Adipocyte (in vitro differentiated cells): ENCODE measurements around the gene TECPR2.

Source experiments
- DNase-seq: peaks from one replicate; pipeline ENCODE4 v3.0.0-alpha.2; 2015; ENCODE audit warnings: low read depth
- H3K27me3 ChIP-seq: replicated peaks from 2 replicates; pipeline ENCODE4 v1.7.0; 2013; ENCODE audit warnings: mild to moderate bottlenecking, low read length, moderate library complexity; ENCODE audit not compliant: control insufficient read depth, insufficient read depth
- H3K36me3 ChIP-seq: 2 replicates; pipeline ENCODE4 v1.7.0; 2013; ENCODE audit warnings: low read length, mild to moderate bottlenecking, moderate library complexity; ENCODE audit not compliant: control insufficient read depth, insufficient read depth, severe bottlenecking
- H3K4me1 ChIP-seq: 2 replicates; pipeline ENCODE4 v1.7.0; 2013; ENCODE audit warnings: mild to moderate bottlenecking, low read length, moderate library complexity; ENCODE audit not compliant: control insufficient read depth, insufficient read depth
- H3K4me3 ChIP-seq: 2 replicates; pipeline ENCODE4 v1.7.0; 2013; ENCODE audit warnings: mild to moderate bottlenecking, low read length, moderate library complexity
- H3K9ac ChIP-seq: 2 replicates; pipeline ENCODE4 v1.7.0; 2013; ENCODE audit warnings: mild to moderate bottlenecking, low read length, moderate library complexity
- H3K9me3 ChIP-seq: 2 replicates; pipeline ENCODE4 v1.7.0; 2013; ENCODE audit warnings: mild to moderate bottlenecking, low read length, moderate library complexity; ENCODE audit not compliant: control insufficient read depth

The TECPR2 gene

DNA sequence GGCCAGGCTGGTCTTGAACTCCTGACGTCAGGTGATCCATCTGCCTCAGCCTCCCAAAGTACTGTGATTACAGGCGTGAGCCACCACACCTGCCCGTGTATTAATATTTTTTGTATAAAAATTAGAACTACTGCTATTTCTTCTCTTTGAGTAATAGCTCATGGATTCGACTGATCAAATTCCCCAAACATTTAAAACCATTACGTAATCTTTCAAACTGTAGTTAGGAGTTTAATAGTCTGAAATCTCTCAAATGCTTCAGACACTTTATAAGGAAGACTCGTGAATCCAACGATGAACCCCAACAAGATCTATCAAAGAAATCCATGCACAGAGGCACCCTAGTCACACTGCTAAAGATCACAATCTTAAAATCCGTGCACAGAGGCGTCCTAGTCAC lies 16.1 kb downstream of the TECPR2 start:
- no peak for DNase-seq
- peaks cover 24% of the 10 kb centered on the region for H3K36me3 ChIP-seq
- no peak overlapping the region for H3K9ac ChIP-seq
- no peak overlapping the region for H3K4me3 ChIP-seq
- H3K9me3 ChIP-seq, result no peaks in the 10 kb centered on the region
- no peaks in the 10 kb centered on the region for H3K27me3 ChIP-seq
- no peaks in the 10 kb centered on the region for H3K4me1 ChIP-seq

DNA sequence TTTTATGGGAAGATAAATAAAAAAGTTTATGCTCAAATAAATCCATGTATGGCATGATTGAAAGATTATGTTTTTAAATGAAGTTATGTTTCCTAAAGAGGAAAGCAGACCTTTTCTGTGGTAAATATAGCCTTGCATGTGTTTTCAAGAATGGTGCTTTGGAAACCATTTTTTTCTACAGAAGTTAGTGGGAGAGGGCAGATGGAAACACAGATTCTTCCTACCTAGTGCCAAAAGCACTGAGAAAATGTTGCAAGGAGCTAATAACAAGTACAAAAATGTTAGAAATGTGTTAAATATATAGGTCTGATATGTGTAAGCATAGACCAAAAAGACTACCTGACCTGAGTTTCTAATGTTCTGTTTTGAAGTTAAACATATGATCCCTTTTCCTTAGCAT lies 24.3 kb downstream of the TECPR2 start:
- DNase-seq, result no peak
- Histone ChIP-seq H3K4me1 (peaks cover 20% of the 10 kb centered on the region), H3K27me3 (no peaks in the 10 kb centered on the region), H3K9me3 (no peaks in the 10 kb centered on the region), H3K4me3 (no peak overlapping the region), H3K9ac (no peak overlapping the region), H3K36me3 (no peaks in the 10 kb centered on the region)

DNA sequence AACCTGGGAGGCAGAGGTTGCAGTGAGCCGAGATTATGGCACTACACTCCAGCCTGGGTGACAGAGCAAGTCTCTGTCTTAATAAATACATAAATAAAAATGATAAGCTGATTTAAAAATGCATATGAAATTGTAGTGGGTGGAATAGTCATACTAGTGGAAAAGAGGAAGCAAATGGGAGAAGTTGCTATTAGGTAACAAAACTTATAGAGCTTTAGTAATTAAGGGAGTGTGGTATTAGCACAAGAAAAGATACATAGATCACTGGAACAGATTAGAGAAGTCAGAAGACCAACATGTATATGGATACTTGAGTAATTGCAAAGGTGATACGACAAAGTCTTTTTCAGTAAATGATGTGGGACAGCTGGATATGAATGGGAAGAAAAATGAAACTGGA lies 26.5 kb downstream of the TECPR2 start:
- Histone ChIP-seq H3K27me3 (no peaks in the 10 kb centered on the region), H3K9ac (peak overlapping the region; percentile 51), H3K9me3 (no peaks in the 10 kb centered on the region), H3K4me1 (peaks cover 20% of the 10 kb centered on the region), H3K36me3 (no peaks in the 10 kb centered on the region), H3K4me3 (no peak overlapping the region)
- DNase-seq, result no peak

DNA sequence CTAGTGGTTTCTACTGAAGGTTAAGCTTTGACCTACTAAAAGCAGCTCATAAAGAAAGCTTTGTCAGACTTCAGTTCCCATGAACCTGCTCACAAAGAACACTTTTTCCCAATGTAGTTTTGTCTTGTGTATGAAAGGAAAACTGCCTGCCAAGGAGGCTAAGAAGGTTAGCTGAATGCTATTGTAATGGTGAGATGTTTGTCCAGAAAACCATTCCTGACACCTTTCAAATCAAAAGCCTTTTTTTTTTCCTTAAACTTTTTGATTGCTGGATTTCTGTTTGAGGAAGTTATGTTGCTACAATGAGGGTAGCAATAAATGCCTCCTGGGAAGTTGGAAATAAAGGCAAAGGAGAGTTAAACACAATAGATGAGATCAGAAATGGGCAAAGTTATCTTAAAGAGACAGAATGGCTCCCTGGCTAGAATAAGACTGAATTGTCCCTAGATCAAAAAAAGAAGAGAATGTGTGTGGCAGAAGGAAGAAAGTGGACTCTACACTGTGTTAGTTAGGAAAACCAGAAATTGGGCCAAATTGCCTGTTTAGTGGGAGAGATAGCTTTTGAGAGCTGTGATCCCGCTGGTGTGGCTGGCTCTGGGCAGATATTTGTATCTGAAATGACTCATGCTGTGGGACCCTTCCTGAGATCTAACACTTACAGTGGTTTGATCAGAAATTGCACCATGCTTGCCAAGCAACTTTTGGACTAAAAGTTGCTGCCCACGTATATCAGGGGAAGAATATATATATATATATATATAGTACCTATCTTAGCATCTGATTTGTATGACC lies 27.5 kb downstream of the TECPR2 start:
- Histone ChIP-seq H3K27me3 (no peaks in the 10 kb centered on the region), H3K9ac (peak overlapping the region; percentile 48), H3K4me1 (peaks cover 20% of the 10 kb centered on the region), H3K9me3 (no peaks in the 10 kb centered on the region), H3K4me3 (no peak overlapping the region), H3K36me3 (peaks cover 3% of the 10 kb centered on the region)
- peak; percentile 18 for DNase-seq

DNA sequence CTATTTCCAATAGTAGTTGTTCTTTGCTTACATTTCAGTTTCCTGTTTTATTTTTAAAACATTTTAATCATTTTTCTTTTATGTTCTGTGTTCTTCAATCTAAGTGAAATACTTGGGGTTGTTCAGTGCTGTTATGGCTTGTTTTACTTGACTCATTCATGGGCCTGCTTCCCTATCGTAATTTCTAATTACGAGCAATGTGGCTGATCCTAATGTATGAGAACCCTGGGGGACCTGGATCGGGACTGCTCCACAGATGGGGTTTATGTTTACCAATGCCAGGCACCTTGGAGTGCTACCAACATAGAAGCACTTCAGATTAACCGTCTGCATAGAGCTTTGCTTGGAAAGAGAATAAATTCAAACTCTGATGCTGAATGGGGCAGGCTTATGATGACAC lies 29.8 kb downstream of the TECPR2 start:
- no peak for DNase-seq
- Histone ChIP-seq H3K36me3 (peaks cover 4% of the 10 kb centered on the region), H3K9ac (no peak overlapping the region), H3K4me3 (no peak overlapping the region), H3K27me3 (no peaks in the 10 kb centered on the region), H3K4me1 (peaks cover 20% of the 10 kb centered on the region), H3K9me3 (no peaks in the 10 kb centered on the region)

DNA sequence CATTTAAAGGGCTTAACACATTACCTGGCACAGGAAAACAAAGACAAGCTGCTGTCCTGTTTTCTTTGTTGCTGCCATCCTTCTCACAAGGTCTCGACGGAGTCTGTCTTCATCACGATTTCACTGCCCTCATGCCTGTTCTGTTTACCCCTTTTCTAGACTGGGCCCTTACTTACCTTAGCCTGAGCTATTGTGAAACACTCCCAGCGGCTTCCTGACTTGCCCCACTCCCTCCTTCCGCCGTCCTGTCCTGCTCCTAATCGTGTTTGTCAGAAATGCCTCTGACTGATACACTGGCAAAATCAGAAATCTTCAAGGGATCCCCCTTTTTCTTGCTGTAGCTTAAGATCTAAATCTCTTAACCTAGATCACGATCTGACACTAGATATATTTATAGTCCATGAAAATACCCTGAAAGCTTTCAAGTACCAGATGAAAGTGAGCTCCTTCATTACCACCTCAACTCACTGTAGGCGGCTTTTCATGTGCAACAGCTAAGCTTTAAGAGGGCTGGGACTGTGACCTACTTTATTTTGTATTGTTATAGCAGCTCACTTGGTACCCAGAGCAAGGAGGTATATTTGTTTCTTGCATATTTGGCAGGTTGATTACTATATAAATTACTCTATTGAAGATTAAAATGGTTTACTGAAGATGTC lies 32.1 kb downstream of the TECPR2 start:
- Histone ChIP-seq H3K27me3 (no peaks in the 10 kb centered on the region), H3K9ac (no peak overlapping the region)

DNA sequence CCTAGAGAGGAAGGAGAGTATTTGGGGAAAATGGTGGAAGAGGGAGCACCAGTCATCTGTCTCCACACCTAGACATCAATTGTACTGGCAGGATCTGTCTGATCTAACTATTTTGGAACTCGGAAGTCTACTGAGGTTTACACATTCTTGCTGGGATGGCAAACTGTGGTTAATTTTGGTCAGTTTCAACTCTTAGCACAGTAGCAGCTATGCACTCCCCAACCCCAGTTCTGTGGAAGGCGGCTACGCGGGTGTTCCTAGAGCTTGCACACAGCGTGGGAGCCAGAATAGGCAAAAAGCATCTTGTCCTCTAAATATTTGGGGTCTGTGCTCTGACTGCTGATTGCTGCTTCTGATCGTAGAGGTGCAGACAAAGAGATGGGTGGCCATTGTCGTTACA lies 33.8 kb downstream of the TECPR2 start:
- Histone ChIP-seq H3K9me3 (peaks cover 7% of the 10 kb centered on the region), H3K36me3 (peaks cover 16% of the 10 kb centered on the region), H3K27me3 (no peaks in the 10 kb centered on the region), H3K4me3 (no peak overlapping the region), H3K9ac (no peak overlapping the region), H3K4me1 (no peaks in the 10 kb centered on the region)
- DNase-seq, result no peak

More for the DNA sequence above, 32.1 kb downstream of the TECPR2 start:
- Histone ChIP-seq H3K36me3 (peaks cover 8% of the 10 kb centered on the region), H3K9me3 (no peaks in the 10 kb centered on the region), H3K4me1 (peaks cover 14% of the 10 kb centered on the region), H3K4me3 (no peak overlapping the region)
- no peak for DNase-seq

DNA sequence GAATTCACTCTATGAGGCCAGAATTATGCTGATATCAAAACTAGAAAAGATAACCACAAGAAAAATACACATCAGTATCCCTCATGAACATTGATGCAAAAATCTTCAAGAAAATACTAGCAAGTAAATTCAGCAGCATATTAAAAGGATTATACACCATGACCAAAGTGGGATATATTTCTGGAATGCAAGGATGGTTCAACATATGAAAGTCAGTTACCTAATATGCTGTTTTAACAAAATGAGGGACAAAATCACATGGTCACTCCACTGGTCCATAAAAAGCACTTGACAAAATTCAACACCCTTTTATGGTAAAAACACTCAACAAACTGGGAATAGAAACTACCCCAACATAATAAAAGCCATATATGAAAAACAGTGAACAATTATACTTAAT lies 40.3 kb downstream of the TECPR2 start:
- Histone ChIP-seq H3K36me3 (peaks cover 29% of the 10 kb centered on the region), H3K9ac (no peak overlapping the region), H3K4me3 (peak overlapping the region; percentile 33), H3K9me3 (peaks cover 19% of the 10 kb centered on the region), H3K27me3 (no peaks in the 10 kb centered on the region), H3K4me1 (no peaks in the 10 kb centered on the region)
- no peak for DNase-seq

DNA sequence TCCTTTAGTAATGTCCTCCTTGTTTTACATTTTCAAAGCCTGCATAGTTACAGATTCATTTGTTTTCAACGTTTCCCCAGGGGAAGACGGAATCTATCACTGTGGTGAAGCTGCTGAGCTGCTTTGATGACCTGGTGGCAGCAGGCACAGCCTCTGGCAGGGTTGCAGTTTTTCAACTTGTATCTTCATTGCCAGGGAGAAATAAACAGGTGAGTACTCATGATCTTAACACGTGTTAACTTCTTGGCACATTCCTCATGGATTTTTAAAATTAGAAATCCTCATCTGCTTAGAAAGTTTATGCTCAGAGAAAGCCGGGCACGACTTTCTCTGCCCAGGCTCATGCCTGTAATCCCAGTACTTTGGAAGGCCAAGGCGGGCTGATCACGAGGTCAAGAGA lies 44.5 kb downstream of the TECPR2 start:
- Histone ChIP-seq H3K4me3 (no peak overlapping the region), H3K27me3 (no peaks in the 10 kb centered on the region), H3K36me3 (peaks cover 24% of the 10 kb centered on the region), H3K9ac (no peak overlapping the region), H3K4me1 (no peaks in the 10 kb centered on the region), H3K9me3 (peaks cover 12% of the 10 kb centered on the region)
- DNase-seq, result no peak

DNA sequence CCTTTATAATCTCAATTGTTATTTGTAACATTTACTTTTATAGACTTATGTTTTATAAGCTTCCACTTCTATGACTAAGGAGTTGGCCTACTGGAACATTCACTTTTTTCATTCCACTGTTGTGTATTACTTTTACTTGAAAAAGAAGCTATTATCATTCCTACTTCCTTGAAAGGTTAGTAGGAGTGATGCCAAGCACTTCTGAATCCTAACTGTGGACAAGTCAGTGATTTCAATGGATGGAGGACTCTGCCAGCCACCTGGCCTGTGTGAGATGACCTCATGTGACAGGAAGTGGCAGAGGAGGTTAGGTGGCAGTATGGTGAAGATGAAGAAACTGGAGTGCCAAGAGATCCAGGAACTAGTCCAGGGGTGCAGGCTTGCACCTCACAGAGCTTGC lies 46.0 kb downstream of the TECPR2 start:
- Histone ChIP-seq H3K36me3 (peaks cover 11% of the 10 kb centered on the region), H3K27me3 (no peaks in the 10 kb centered on the region), H3K9me3 (no peaks in the 10 kb centered on the region), H3K4me3 (no peak overlapping the region), H3K4me1 (no peaks in the 10 kb centered on the region), H3K9ac (no peak overlapping the region)
- no peak for DNase-seq

DNA sequence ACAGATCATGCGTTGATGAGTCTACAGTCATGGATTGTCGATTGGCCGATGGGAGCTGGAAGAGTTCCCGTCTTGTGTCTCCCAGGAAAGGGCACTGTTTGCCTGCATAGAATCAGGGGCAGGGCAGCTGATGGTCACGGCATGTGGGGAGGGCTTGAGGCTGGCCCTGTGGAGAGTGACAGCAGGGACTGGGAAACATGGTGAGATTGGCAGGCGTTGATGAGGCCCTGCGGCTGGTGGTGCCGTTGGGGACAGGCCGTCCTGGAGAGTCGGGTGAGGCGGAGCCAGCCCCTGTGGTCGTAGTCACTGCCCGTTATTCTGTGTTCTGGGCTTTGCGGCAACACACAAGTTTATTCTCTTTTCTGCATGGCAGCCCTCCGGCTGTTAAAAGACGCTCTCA lies 52.9 kb downstream of the TECPR2 start:
- Histone ChIP-seq H3K9ac (no peak overlapping the region), H3K4me1 (no peaks in the 10 kb centered on the region), H3K4me3 (no peak overlapping the region), H3K36me3 (peaks cover 19% of the 10 kb centered on the region), H3K27me3 (no peaks in the 10 kb centered on the region), H3K9me3 (no peaks in the 10 kb centered on the region)
- DNase-seq, result no peak
